Vagina (tissue), 2 donors: ENCODE data around the gene RBM33.

ENCODE experiments used
- CTCF ChIP-seq, 3 experiments: fragments of 450-650 bp in 2 of 3; fragments of 200-600 bp in 1 of 3; sonication (generic) in 1 of 3; IDR thresholded peaks; one replicate each; pipeline ENCODE4 v1.5.1; 2017 to 2019; ENCODE audit warnings: antibody characterized with exemption in 3 of 3, mild to moderate bottlenecking in 2 of 3, moderate library complexity in 2 of 3
- POLR2AphosphoS5 ChIP-seq, 2 donors: sonication (generic); formaldehyde crosslinking; IDR thresholded peaks; one replicate each; pipeline ENCODE4 v1.9.0; 2017; ENCODE audit warnings: antibody characterized with exemption in 2 of 2, mild to moderate bottlenecking in 2 of 2, low read depth in 1 of 2; ENCODE audit not compliant: insufficient read depth in 1 of 2

- no peak for TF ChIP-seq CTCF (IDR thresholded peaks at IDR 0.05)
- TF ChIP-seq POLR2AphosphoS5 (IDR thresholded peaks at IDR 0.05; ENCODE audit: insufficient read depth in 1 of 2, low read depth in 1 of 2), result no peak
Observed at GRCh38 chr7:155763122-155763521, 118.7 kb downstream of the RBM33 start.
